HG03432 (cell line): ENCODE measurements around the gene IFTAP.
"Not testable (repeated sequence)": the region's sequence is repeated elsewhere in the genome, so short reads cannot be mapped to it uniquely, and the experiment has no call there.

Experiments used
- ATAC-seq: cut with Tn5 transposase; IDR thresholded peaks from one replicate; pipeline ENCODE4 v1.9.1; 2021; ENCODE audit warnings: mild to moderate bottlenecking, moderate library complexity; ENCODE audit not compliant: unreplicated experiment

The IFTAP gene

DNA sequence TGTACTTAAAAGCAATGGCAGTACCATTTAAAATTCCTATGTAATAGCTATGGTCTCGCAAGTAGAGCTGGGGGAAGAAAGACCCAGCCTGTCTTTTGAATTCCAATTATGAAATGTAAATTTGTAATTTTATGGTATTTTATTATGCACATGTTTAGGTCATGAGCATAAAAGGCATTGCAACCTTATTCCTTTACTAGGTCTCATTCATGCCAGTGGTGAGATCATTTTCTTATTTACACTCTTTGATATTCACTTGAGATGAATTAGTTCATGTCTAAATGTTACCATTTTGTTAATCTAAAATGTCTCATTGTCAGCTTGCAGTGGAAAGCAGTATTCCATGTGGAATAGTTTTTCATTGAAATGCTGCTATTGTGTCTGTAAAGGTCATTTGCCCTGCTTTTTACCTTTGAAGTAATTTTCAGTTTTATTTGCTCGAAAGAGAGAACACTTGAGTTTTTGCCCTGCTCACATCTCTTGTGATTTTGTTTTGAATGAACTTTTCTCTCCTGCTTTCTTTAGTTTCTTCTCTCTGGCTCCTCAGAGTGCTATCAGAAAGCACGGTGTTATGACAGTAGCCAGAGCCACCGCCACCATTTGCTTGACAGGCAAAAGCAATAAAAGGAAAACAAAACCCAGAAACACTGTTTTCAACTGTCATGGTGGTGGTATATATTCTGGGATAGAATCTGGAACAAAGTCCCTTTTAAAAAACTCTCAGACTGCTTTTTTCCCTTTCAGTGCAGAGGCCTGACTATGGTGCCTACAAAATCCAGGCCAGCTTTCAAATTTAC is 41.0 kb downstream of the IFTAP start:
- no peak for ATAC-seq

DNA sequence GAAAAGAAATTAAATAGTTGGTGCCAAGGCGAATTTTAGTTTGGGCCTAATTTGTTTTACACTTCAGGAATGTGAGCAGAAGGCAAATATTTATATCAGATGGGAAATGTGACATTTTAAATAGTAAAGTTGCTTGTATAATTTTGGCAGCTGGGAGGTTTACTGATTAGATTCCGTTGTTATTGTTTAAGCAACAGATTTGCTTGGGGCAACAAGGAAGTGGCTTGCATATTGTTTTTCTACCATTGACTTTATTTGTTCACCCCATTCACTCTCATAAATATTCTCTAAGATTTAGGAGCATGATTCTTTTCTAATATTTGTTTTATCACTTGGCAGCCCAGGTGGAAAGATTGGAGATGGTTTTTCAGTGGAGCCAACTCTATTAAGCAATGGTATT is 44.3 kb downstream of the IFTAP start:
- ATAC-seq, result no peak

DNA sequence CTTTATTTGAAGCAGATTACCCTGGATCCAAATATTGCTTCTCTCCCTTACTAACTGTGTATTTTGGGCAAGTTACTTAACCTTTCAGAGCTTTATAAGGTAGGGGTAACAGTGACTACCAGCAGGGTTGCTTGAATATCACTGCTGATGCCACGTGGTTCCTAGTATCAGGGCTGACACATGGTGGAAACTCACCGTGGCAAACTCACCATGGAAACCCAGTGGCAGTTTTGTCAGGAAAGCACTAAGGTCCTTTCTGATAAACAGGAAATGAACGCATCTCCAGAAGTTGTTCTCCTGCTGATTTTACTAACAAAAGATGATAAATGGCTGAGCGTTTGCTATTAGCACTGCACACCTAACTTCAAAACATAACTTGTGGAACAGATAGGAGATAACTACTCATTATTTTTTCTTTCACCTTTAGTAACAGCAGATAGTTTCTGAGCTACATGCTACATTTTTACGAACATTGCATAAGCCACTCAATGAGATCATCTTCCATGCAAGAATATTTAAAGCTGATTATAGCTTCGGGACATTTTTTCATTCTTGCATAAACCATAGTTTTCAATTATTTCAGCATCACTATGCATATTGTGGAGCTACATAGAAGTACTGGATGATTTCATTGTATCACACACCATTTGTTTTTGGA is 63.4 kb downstream of the IFTAP start:
- ATAC-seq, result no peak

DNA sequence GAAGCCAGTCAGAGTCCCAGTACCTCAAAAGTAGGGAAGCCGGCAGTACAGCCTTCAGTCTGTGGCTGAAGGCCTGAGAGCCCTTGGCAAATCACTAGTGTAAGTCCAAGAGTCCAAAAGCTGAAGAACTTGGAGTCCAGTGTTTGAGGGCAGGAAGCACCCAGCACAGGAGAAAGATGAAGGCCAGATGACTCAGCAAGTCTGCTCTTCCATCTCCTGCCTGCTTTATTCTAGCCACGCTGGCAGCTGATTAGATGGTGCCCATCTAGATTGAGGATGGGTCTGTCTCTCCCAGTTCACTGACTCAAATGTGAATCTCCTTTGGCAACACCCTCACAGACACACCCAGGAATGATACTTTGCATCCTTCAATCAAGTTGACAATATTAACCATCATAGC is 67.1 kb downstream of the IFTAP start:
- not testable (repeated sequence) for ATAC-seq

DNA sequence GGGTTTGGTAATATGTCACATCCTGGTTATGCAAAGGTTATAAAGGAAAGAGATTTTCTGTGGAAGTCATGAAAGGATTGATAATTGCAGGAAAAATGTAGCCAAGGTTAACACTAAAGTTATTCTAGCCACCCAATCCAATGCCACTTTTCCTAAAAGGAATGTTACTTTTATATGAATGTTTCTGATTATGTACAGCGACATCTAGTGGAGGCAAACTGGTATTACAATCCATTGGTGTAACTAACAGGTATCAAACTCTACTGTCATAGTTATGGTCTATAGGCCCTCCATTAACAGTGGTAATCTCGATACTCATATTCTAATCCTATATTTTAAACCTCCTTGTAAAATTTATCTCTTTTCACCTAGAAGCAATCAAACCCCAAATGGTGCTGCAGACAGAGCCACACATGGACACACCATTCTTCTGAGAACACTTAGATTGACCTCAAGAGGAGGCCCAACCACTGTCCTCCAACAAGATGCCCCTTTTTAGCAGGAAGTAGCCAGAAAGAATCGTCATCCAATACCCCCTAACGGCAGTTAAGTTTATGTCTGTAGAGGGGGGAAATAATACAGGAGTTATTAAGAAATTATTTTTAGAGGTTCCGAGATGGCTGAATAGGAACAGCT is 78.6 kb downstream of the IFTAP start:
- peak; percentile 47 for ATAC-seq

DNA sequence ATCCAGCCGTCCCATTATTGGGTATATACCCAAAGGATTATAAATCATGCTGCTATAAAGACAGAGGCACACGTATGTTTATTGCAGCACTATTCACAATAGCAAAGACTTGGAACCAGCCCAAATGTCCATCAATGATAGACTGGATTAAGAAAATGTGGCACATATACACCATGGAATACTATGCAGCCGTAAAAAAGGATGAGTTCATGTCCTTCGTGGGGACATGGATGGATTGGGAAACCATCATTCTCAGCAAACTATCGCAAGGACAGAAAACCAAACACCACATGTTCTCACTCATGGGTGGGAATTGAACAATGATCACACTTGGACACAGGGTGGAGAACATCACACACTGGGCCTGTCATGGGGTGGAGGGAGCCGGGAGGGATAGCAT is 85.2 kb downstream of the IFTAP start:
- ATAC-seq, result not testable (repeated sequence)

DNA sequence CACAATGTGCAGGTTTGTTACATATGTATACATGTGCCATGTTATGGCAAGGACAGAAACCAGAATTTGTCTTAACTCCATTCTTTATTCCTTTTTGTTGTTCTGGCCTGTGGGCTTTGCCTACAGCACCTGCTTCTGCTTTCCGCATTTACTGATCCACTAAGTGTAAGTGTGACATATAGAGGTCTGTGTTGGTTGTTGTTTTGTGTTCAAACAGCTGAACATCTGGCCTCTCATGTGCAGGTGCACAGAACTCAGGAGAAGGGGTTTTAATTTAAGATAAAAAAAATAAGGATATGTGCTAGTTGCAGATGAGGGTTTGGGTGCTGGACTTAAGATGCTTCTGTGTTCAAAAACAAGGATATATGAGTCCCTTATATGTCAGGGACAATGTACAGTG is 89.5 kb downstream of the IFTAP start:
- ATAC-seq, result no peak

DNA sequence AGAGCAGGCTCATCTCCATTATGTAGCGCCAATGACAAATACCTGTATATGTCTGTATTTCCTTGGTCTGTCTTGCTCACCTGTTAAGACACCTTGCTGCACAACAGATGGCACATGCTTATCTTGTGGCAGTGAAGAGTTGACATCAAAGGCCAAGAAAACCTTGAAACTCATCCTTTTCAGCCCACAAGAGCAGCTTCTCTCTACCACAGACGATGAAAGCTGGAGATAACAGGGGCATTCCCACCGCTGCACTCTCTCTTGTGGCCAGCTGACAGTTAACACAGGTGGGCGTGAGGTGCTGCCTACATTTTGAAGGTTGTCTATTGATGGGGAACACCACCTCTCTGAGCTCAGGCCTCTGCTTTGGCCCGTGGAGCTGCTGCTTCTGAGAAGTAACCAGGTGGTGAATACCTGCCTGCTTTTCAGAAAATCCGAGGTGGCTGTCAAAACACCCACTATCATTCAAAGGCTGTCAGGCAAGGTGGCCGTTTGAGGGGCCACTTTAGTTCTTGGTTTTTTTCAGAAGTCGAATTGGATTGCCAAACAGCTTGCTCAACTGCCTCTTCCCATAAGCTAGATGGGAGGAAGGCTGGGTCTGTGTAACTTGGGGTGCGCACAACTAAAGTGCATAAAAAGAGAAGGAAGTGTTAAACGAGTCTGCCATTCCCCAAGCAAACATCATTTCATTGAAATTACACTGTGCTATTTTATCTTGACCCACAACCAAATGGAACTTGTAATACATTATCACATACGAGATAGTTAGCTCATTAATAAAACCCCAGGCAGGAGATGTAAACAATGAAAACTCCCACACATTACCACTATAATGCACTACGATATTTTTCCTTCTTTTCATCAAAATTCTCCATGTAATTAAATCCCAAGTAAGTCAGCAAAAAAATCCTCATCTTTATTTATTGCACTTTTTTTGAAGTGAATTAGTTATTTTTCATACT is 90.8 kb downstream of the IFTAP start:
- no peak for ATAC-seq

DNA sequence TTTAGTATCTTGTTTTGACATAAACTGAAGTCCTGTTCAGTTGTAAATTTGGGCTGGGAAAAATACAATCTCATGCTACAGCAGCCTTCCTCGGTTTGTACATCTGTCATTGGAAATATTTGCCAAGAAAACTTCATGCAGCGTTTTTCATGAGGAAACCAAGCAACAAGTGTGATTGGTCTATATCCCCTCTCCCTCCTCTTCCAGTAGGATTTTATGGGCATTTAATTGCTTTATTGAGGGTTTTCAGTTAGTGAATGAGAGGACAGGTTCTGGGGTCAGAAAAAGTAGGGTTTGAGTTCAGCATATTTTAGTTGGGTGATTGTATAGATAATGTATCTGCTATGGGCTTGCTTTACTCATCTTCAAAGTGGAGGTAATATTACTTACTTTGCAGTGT is 93.8 kb downstream of the IFTAP start:
- ATAC-seq, result no peak

DNA sequence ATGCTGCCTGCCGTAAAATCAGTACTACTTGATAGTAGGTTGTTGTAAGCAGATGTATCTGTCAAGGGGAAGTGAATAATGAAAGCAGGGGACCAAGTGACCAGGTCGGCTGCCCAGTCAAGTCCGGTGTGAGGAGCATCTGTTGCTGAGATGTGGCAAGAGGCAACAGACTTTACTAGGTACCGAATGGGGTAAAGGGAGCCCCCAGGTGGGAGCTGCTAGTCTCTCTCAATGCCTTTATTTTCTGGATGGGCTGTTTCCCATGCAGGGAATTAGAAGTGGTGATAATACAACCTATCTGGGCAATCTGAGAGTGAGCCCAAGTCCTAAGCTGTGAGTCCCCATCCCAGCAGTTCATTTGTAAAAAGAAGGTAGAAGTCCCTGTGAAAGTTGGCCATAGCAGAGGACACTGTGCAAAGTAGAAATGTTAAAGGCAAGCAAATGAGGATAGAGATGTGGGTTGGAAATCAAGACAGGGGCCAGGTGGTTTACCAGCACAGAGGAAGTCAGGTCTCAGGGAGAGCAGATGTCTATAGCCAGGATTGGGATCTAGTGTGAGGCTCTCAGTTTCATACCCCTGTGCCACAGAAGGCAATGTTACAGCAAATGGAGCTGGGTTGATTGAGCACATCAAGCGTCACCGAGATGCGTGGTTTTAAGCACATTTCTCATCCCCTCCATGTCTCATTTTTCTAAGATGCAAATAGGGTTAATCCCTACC is 94.4 kb downstream of the IFTAP start:
- no peak for ATAC-seq

DNA sequence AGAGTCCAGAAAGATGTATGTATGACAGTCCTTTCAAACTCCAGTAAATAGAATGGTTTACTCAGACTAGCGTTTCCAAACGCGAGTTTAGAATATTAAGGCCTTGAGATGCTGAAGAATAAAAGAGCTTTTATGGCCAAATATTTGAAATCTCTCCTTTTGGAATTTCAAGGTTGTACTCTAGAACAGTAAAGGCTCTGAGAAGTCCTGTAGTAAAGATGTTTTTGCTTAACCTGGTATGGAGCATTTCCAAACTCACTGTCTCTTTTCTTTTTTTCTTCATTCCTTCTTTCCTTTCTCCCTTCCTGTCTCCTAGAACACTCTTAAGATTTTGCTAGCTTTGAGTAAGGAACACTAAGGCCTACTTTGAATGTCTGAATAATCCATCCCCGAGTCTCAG is 95.1 kb downstream of the IFTAP start:
- ATAC-seq, result no peak

DNA sequence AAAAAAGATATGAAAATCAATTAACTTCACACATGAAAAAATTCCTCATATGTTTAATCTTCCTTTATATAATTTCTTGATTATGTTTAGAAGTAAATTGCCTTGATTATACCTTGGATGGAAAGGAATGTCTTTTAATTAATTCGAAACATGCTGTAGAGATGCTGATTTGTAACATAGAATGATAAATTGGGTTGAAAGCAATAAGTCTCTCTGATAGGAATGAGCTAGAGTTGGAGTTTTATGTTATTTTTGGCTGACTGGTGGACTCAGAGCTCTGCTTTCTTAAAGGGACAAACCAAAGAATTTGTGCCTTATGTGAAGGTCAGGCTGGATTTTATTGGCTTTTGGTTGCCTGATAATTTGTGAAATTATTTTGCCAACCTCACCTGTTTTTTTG is 98.4 kb downstream of the IFTAP start:
- ATAC-seq, result no peak

DNA sequence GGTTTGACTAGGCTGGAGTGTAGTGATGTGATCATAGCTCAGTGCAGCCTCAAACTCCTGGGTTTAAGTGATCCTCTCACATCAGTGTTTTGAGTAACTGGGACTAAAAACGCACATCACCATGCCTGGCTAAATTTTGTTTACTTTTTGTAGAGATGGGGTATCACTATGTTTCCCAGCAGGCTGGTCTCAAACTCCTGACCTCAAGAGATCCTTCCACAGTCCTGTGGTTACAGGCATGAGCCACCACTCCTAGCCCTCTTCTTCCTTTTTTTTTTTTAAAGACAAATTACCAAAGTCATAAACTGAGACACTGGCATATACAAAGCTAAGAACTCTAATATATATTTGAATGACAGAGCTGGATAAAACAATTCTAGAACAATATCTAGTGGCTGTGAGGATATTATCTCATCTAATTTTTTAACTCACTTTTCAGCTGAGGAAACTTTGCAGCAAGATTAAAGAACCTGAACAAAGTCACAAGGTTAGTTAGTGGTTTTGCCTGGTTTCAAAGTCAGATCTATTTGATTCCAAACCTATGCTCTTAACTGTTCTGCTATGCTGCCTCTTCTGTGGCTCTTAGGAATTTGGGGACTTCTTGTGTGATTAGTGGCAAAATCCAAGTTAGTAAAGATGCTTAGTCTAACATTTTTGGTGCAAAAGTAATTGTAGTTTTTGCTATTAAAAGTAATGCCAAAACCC is 99.0 kb downstream of the IFTAP start:
- ATAC-seq, result no peak

DNA sequence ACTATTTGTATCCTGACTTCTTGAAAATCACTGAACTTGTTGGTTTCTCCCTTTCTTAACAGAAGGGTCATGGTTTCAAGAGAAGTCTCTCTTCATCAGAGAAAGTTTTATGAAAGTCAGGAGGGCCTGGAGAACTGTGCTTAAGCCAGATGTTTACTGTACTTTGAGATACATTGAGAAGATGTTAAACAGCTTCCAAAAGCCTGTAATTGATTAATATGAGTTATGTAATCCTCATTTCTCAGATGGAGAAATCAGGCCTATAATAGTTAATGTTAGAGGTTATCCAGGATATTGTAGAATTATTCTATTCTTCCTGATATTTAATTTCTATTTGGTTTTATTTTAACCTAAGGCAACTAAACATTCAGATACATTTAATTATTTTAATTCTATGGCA is 100.8 kb downstream of the IFTAP start:
- ATAC-seq, result no peak

DNA sequence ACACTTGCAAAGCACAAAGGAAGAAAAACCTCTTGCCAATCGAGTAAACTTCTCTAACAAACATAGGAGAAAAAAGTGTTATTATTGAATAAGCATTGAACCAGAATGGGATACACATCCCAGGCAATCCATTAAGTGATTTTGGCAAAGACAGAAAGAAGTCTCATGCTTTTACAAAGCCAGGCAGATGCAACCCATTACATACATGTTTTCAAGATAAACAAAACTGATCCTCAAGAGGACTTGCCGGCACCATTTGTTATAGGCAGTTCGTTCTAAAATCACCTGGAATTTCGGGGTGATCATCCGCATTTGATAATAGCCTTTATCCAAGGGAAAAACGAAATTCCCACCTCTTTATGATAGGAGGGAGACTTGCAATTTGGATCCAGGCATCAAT is 101.3 kb downstream of the IFTAP start:
- no peak for ATAC-seq

DNA sequence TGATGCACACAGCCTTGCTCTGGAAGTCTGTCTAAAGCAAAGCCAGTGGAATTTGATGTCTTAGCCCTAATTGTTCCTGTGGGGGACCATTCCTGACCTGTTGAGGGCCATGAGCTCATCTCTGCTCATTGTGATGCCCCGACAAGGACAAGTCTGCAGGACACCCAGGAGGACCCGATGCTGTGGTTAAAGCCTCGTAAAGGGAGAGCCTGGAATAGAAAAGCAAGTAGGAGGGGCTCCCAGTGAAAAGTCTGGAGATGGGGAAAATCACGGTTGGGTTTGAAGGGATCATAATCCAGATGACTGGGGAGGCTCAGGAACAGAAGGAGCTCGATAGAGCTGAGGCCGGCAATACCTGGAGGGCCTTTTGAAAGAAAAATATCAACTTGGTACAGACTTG is 102.2 kb downstream of the IFTAP start:
- no peak for ATAC-seq

DNA sequence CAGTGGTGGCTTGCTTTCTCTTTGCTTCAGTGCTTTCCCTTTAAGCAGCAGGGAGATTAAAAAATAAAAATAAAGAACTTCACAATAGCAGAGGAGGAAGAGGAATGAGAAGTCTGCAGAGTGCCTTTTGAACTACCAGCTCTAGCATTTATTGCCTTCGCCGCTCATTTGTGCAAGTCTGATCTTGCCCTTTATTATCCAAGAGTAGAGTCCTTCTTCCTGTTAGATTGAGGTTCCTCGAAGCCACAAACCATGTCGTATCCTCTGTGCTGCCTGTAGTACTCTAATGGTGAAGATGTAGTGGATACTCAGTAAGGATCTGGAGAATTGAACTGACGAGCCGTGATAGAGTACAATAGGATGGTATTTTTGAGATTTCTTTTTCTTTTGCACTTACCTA is 105.0 kb downstream of the IFTAP start:
- no peak for ATAC-seq

DNA sequence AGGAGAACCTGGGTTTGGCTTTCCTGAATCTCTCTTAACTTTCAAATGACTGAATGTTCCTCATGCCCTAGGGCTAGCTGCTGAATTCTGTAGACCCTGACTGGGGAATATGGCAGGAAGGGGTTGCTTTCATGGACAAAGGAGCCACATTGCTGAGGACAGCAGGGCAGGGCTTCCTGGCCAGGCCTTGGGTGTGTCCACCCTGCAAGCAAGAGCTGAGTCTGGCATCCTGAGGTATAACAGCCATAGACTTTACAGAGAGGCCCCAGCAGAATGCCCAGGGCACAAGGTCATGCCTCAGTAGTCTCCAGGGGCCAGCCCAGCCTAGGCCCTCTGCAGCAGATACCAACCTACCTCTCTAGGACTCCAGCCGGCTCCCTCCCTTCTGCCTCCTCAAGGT is 105.9 kb downstream of the IFTAP start:
- no peak for ATAC-seq

DNA sequence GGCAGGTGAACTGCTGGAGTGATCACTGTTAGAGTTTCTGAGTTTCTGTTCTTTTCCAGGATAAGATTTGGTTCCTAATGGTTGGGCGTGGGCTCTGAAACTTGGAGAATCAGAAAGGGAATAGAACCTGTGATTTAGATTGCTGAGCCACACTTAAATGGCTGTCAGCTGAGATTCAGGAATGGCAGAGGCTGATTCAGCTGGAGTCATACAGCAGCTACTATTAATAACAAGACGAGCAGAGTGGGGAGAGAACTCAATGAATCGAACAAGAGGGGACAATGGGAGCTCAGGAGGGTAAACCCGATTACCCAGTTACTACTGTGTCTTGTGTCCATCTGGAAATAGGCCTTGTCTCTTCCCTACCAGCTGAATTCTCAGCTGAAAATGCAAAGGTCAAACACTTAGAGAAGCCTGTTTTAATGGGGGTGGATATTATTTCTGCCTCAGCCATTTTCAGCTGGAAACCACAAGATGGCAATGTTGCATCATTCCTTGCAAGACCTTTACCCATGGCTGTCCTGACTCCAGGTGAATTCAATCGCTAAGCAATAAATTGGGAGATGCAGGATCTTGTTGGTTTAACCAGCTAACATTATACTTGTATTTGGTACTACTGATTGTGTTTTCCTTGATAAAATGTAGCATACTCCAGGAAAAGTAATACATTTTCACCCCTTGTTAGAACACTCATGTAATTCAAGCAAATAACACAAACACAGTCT is 108.2 kb downstream of the IFTAP start:
- ATAC-seq, result peak; percentile 85
